DOHH2 (cell line): ENCODE results near the gene DHRS9.
A peak's percentile ranks its signal among the peaks of the same experiment; 100 is the strongest.

Source experiments
- H3F3A ChIP-seq: fragments of 200-600 bp; sonication (generic), shearing (Covaris generic); 2 replicates; pipeline ENCODE4 v1.6.0; 2016; ENCODE audit warnings: antibody characterized with exemption, mild to moderate bottlenecking; ENCODE audit not compliant: control insufficient read depth, insufficient read depth
- H3K27ac ChIP-seq: fragments of 200-600 bp; sonication (generic); 2 replicates; pipeline ENCODE4 v1.5.1; 2014; ENCODE audit warnings: low read depth, mild to moderate bottlenecking, low read length, moderate library complexity
- H3K27me3 ChIP-seq: fragments of 200-600 bp; sonication (generic); 2 replicates; pipeline ENCODE4 v1.6.1; 2014; ENCODE audit warnings: mild to moderate bottlenecking, low read length, mixed read lengths; ENCODE audit not compliant: control insufficient read depth
- H3K36me3 ChIP-seq: fragments of 200-600 bp; sonication (generic); 2 replicates; pipeline ENCODE4 v1.6.1; 2014; ENCODE audit warnings: mild to moderate bottlenecking, low read length, moderate library complexity, mixed read lengths; ENCODE audit not compliant: control insufficient read depth
- H3K4me1 ChIP-seq: fragments of 200-600 bp; sonication (generic); 2 replicates; pipeline ENCODE4 v1.6.1; 2014; ENCODE audit warnings: mild to moderate bottlenecking, low read length, mixed read lengths; ENCODE audit not compliant: control insufficient read depth
- H3K4me2 ChIP-seq: fragments of 200-600 bp; sonication (generic); 2 replicates; pipeline ENCODE4 v1.6.0; 2014; ENCODE audit warnings: mild to moderate bottlenecking, low read length, moderate library complexity
- H3K4me3 ChIP-seq: fragments of 200-600 bp; sonication (generic); 2 replicates; pipeline ENCODE4 v1.5.1; 2014; ENCODE audit warnings: mild to moderate bottlenecking, low read length, mixed read lengths
- H3K79me2 ChIP-seq: fragments of 200-600 bp; sonication (generic); 2 replicates; pipeline ENCODE4 v1.6.1; 2014; ENCODE audit warnings: mild to moderate bottlenecking, low read length, mixed read lengths; ENCODE audit not compliant: control insufficient read depth
- H3K9me2 ChIP-seq: fragments of 200-600 bp; sonication (generic); replicated peaks from 2 replicates; pipeline ENCODE4 v1.6.1; 2014; ENCODE audit warnings: mild to moderate bottlenecking, low read length, mixed read lengths; ENCODE audit not compliant: control insufficient read depth
- H3K9me3 ChIP-seq: fragments of 200-600 bp; sonication (generic); 2 replicates; pipeline ENCODE4 v1.6.1; 2014; ENCODE audit warnings: antibody characterized with exemption, low read length, mixed read lengths; ENCODE audit not compliant: control insufficient read depth, insufficient read depth
- H4K20me1 ChIP-seq: fragments of 200-600 bp; sonication (generic); 2 replicates; pipeline ENCODE4 v1.6.0; 2014; ENCODE audit warnings: low read depth, mild to moderate bottlenecking, antibody characterized with exemption, low read length, moderate library complexity; ENCODE audit not compliant: control insufficient read depth, insufficient read depth
- CTCF ChIP-seq: fragments of 200-600 bp; sonication (generic); IDR thresholded peaks from one replicate; pipeline ENCODE4 v1.5.1; 2014; ENCODE audit warnings: antibody characterized with exemption, mild to moderate bottlenecking, low read depth, low read length; ENCODE audit not compliant: poor library complexity, severe bottlenecking
- EZH2phosphoT487 ChIP-seq: fragments of 200-600 bp; sonication (generic); IDR thresholded peaks from 2 replicates; pipeline ENCODE4 v1.6.1; 2017; ENCODE audit warnings: borderline replicate concordance, mild to moderate bottlenecking, antibody characterized with exemption, low read length, moderate library complexity, mixed read lengths

DHRS9 gene

GRCh38 chr2:169069833-169070232, 470 bp downstream of the DHRS9 start:
- Histone ChIP-seq H3K79me2 (no peaks in the 10 kb centered on the region), H3K4me1 (peaks cover 25% of the 10 kb centered on the region), H3K27me3 (peaks cover 11% of the 10 kb centered on the region; the same call in 1 of the 2 replicates), H3K27ac (no peak overlapping the region), H4K20me1 (no peaks in the 10 kb centered on the region), H3K9me3 (no peaks in the 10 kb centered on the region), H3K9me2 (no peaks in the 10 kb centered on the region), H3F3A (peaks cover 11% of the 10 kb centered on the region), H3K4me2 (no peak overlapping the region), H3K4me3 (no peak overlapping the region), H3K36me3 (no peaks in the 10 kb centered on the region)
- TF ChIP-seq EZH2phosphoT487 (no peak), CTCF (no peak)

DNA sequence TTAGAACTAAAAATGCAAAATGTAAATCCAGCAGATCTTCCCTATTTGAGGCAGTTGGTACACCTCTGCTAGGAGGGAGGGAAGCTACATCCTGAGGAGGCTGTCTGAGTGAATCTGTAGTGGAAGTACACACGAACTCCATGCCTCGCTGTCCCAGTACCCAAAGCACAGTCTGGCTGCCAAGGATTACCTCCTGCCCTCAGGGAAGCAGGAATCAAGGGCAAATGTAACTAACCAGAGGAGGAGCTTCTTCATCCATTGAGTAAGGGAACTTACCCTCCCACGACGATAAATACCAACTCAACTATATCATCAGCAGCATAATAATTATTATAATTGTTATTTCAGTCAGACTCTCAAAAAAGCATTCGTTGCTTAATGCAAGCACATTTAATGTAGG, 2.1 kb downstream of the DHRS9 start:
- no peak overlapping the region for H3K4me3 ChIP-seq
- H3F3A ChIP-seq: peaks cover 11% of the 10 kb centered on the region

DNA sequence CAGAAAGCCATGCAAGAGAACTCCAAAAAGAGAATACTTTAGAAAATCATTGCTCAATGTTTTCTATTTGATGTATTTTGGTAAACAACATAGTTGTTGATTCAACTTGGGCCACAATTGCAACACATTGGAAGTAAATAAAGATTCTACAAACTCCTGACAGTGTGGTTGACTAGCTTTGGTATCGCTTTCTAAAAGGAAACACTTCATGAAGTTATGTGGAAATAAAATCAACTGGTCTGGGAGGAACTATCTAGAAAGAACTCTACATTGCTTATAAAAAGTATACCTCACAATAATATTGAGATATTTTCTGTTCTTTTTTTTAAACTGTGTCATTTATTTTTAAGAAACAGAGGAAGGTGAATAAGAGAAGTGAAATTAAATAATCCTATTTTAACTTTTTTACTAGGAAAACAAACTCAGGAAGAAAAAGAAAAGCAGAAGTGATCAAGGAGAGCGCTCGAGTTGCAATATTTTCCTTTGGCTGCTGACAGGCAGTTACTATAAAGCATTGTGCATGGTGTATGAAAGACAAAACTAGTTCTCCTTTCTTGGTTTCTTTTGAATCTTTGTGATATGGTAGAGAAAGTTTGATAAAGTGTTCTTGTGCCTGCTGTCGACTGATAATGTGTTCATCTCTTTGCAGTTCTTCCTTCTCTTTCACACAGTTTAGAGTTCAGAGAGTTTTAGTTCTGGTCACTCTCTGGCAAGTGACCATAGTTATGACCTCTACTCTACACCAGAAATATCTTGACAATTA, 3.0 kb downstream of the DHRS9 start:
- TF ChIP-seq EZH2phosphoT487 (no peak), CTCF (no peak)
- H3K4me2 ChIP-seq: peak overlapping the region; percentile 61
- no peaks in the 10 kb centered on the region for H3K36me3 ChIP-seq
- peak overlapping the region; percentile 68 for H3K27ac ChIP-seq
- H3K79me2 ChIP-seq: no peaks in the 10 kb centered on the region
- peaks cover 11% of the 10 kb centered on the region for H3F3A ChIP-seq
- peaks cover 25% of the 10 kb centered on the region for H3K4me1 ChIP-seq
- no peaks in the 10 kb centered on the region for H3K9me2 ChIP-seq
- peak overlapping the region; percentile 27 for H3K4me3 ChIP-seq
- no peaks in the 10 kb centered on the region for H3K9me3 ChIP-seq
- H3K27me3 ChIP-seq: peaks cover 11% of the 10 kb centered on the region; the same call in 1 of the 2 replicates
- no peaks in the 10 kb centered on the region for H4K20me1 ChIP-seq

More for the DNA sequence above, 2.1 kb downstream of the DHRS9 start:
- Histone ChIP-seq H3K36me3 (no peaks in the 10 kb centered on the region), H3K27me3 (peaks cover 11% of the 10 kb centered on the region; the same call in 1 of the 2 replicates), H3K27ac (peak overlapping the region; percentile 68; the same call in 1 of the 2 replicates), H3K9me2 (no peaks in the 10 kb centered on the region), H3K9me3 (no peaks in the 10 kb centered on the region), H4K20me1 (no peaks in the 10 kb centered on the region), H3K4me2 (peak overlapping the region; percentile 61), H3K79me2 (no peaks in the 10 kb centered on the region), H3K4me1 (peaks cover 25% of the 10 kb centered on the region)
- no peak for TF ChIP-seq CTCF
- TF ChIP-seq EZH2phosphoT487: no peak
